Measurements from ENCODE around the gene ATG10.
A peak's percentile ranks its signal among the peaks of the same experiment; 100 is the strongest.
"Not testable (repeated sequence)": the region's sequence is repeated elsewhere in the genome, so short reads cannot be mapped to it uniquely, and the experiment has no call there.

Gene ATG10

DNA sequence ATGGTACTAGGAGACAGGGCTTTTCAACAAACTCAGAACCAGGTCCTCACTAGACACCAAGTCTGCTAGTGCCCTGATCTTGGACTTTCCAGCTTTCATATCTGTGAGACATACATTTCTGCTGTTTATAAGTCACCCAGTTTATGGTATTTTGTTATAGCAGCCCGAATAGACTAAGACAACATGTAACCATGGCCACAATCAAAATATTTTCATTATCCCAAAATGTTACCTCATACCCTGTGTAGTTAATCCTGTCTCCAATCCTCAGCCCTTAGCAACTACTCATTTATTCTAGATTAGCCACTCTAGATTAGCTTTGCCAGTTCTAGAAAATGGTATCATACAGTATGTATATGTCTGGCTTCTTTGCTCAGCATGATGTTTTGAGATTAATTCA, 6.3 kb upstream of the ATG10 start:
- TF ChIP-seq, protein P1, sequence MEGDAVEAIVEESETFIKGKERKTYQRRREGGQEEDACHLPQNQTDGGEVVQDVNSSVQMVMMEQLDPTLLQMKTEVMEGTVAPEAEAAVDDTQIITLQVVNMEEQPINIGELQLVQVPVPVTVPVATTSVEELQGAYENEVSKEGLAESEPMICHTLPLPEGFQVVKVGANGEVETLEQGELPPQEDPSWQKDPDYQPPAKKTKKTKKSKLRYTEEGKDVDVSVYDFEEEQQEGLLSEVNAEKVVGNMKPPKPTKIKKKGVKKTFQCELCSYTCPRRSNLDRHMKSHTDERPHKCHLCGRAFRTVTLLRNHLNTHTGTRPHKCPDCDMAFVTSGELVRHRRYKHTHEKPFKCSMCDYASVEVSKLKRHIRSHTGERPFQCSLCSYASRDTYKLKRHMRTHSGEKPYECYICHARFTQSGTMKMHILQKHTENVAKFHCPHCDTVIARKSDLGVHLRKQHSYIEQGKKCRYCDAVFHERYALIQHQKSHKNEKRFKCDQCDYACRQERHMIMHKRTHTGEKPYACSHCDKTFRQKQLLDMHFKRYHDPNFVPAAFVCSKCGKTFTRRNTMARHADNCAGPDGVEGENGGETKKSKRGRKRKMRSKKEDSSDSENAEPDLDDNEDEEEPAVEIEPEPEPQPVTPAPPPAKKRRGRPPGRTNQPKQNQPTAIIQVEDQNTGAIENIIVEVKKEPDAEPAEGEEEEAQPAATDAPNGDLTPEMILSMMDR (IDR thresholded peaks at IDR 0.05; ENCODE audit: low read depth, low read length) = no peak
- H3K4me3 ChIP-seq (ENCODE audit: low read depth, low read length) = no peak overlapping the region

DNA sequence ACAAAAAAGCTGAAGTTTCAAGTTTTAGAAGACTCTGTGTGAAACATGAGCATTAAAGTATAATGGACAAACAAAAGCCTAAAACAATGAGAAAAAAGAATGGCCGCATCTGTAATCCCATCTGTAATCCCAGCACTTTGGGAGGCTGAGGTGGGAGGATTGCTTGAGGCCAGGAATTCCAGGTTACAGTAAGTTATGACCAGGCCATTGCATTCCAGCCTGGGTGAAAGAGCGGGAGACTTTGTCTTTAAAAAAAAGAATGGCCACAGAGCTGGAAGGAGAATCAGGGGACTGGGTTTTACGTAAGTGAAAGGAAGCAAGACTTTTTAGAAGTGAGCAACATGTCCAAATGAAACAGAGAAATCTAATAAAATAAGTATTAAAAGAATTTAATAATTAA, 2.6 kb upstream of the ATG10 start:
- TF ChIP-seq, protein P1 (IDR thresholded peaks at IDR 0.05; ENCODE audit: low read depth, low read length) = no peak
- H3K4me3 ChIP-seq (ENCODE audit: low read depth, low read length) = no peak overlapping the region

DNA sequence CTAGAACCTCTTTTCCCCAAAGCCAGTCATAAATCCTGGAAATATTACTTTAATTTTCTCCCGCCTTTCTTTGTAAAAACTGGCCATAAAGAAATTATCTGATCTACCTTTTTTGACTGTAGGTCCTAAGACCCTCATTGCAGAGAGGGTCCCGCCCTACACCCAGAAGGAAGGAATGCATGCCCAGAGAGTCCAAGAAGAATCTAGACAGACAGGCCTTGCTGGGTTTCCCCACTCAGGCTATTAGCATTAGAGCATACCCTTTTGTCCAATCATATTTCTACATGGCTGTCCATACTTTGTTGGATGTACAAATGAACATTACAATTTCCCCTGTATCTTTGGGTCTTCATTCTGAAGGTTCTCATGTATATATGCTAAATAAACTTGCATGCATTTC, 1.9 kb upstream of the ATG10 start:
- TF ChIP-seq, protein P1 (IDR thresholded peaks at IDR 0.05; ENCODE audit: low read depth, low read length) = no peak
- no peak overlapping the region for H3K4me3 ChIP-seq (ENCODE audit: low read depth, low read length)

DNA sequence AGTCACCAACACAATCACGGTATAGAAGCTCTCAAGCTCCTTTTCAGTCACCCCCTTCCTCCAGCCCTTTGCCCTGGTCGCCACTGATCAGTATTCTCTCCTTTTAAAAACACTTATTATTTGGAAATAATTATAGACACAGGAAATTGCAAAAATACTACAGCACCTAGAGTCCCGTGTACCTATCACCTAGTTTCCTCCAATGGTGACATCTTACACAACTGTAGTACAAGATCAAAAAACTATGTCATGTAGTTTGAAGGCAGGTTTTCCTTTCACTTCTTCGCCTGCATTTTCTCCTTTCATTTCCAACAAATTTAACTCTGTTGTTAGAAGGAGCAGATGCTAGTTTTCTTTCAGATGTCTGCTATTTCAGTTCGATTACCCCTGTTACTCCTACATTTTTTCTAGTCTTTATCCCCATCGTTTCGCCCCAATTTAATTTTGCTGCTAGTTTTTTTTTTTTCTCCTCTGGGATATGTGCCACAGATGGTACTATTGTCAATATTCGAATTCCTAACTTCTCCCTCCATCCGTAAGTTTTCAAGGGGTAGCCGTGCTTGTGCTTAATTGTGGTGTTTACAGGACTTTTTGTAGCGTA, 612 bp upstream of the ATG10 start:
- TF ChIP-seq, protein P1 (IDR thresholded peaks at IDR 0.05; ENCODE audit: low read depth, low read length) = no peak
- peak overlapping the region; percentile 76 for H3K4me3 ChIP-seq (ENCODE audit: low read depth, low read length)

DNA sequence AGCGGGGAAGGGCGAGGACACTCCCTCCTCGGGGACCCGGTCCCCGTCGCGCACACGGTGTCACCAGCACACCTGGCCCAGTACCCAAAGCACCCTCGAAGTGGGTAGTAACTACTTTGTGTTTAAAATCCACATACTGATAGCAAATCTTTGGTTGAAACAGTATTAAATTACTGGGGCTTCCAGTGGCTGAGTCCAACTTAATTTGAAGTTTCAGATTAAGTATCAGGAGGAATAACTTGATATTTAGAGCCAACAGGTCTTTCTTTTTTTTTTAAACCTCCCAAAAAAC, 615 bp downstream of the ATG10 start:
- peak overlapping the region; percentile 76 for H3K4me3 ChIP-seq (ENCODE audit: low read depth, low read length)
- TF ChIP-seq, protein P1 (IDR thresholded peaks at IDR 0.05; ENCODE audit: low read depth, low read length) = no peak

DNA sequence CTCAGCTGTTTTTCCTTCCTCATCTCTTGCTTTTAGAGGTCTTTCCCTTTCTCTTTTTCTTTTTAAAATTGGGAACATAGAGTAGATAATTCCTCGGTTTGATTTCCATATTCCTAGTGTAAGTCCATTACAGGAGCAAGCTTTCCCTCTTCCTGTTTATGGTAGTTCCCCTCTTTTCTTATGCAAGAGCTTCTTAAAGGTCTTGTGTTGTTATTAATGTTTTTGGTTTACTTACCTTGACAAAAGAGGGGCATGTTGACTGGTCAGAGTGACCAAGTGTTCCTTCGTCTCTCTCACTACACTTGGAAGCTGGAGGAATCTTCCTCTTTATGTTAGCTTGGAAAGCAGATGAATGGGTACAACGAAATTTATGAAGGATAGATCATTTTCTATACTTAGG, 8.3 kb downstream of the ATG10 start:
- TF ChIP-seq, protein P1 (IDR thresholded peaks at IDR 0.05; ENCODE audit: low read depth, low read length) = no peak
- no peak overlapping the region for H3K4me3 ChIP-seq (ENCODE audit: low read depth, low read length)

DNA sequence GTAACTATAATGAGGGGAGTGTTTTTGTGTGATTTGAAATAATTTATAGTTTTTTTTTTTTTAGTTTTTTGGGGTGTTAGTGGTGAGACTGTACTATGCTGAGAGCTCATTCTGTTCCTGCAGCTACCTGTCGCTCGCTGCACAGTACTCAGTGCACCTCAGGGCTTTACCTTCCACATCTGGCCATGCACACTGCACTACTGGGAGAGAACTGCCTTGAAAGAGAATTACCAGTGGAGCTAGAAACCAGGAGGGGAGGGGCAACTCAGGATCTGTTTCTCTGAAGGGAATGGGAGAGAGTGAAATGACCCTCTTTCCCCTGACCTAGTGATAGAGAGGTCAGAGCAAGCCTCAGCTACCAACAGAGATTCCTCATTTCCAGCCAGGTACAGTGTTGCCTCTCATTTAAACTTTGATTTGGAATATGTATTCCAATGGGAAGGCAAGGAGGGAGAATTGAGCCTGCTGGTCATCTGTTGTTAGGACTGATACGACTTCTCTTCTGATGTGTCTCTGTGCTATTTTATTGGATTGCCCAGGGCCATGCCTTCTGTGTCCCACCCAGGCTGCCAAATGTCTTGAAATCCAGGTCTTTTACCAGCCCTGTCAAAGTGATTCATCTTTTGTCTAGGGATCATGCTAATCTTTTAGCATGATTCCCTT, 8.9 kb downstream of the ATG10 start:
- TF ChIP-seq, protein P1 (IDR thresholded peaks at IDR 0.05; ENCODE audit: low read depth, low read length) = no peak
- no peak overlapping the region for H3K4me3 ChIP-seq (ENCODE audit: low read depth, low read length)

DNA sequence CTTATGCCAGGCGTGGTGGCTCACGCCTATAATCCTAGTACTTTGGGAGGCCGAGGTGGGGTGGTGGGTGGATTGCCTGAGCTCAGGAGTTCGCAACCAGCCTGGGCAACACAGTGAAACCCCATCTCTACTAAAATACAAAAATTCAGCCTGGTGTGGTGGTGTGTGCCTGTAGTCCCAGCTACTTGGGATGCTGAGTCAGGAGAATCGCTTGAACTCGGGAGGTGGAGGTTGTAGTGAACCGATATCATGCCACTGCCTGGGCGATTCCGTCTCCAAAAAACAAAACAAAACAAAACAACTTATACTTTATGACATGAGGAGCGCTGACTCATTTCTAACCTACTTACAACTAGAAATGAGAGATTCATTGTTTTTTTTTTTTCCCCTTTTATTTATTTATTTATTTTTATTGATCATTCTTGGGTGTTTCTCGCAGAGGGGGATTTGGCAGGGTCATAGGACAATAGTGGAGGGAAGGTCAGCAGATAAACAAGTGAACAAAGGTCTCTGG, 10.4 kb downstream of the ATG10 start:
- H3K4me3 ChIP-seq (ENCODE audit: low read depth, low read length) = not testable (repeated sequence)

DNA sequence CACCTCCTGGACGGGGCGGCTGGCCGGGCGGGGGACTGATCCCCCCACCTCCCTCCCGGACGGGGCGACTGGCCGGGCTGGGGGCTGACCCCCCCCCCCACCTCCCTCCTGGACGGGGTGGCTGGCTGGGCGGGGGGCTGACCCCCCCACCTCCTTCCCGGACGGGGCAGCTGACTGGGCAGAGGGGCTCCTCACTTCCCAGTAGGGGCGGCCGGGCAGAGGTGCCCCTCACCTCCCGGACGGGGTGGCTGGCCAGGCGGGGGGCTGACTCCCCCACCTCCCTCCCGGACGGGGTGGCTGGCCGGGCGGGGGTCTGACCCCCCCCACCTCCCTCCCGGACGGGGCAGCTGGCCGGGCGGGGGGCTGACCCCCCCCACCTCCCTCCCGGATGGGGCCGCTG, 11.3 kb downstream of the ATG10 start:
- not testable (repeated sequence) for H3K4me3 ChIP-seq (ENCODE audit: low read depth, low read length)

DNA sequence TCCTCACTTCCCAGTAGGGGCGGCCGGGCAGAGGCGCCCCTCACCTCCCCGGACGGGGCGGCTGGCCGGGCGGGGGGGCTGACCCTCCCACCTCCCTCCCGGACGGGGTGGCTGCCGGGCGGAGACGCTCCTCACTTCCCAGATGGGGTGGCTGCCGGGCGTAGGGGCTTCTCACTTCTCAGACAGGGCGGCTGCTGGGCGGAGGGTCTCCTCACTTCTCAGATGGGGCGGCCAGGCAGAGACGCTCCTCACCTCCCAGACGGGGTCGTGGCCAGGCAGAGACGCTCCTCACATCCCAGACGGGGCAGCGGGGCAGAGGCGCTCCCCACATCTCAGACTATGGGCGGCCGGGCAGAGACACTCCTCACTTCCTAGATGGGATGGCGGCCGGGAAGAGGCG, 11.7 kb downstream of the ATG10 start:
- H3K4me3 ChIP-seq (ENCODE audit: low read depth, low read length) = not testable (repeated sequence)
